ENCODE results near the gene RASSF4. TPM values are rescaled to one million over a fixed set of nuclear protein-coding genes. Genes with fewer than 3 reads are reported as not detected.

RASSF4 gene
- total and polyA plus RNA-seq, 2 experiments from 2014 or later, result 2.1 to 2.3 TPM

DNA sequence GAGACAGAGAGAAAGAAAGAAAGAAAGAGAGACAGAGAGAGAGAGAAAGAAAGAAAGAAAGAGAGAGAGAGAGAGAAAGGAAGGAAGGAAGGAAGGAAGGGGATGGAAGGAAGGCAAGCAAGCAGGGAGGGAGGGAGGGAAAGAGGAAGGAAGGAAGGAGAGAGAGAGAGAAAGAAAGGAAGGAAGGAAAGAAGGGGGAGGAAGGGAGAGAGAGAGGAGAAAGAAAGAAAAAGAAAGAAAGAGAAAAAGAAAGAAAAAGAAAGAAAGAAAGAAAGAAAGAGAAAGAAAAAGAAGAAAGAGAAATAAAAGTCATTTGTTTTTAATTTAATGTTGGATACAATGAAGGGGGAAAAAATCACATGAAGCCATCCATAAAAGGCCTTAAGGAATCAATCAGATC, 4.6 kb upstream of the RASSF4 start:
- Histone ChIP-seq H3K4me1 (ENCODE audit: insufficient read depth) (peaks cover 12% of the 10 kb centered on the region), H4K20me1 (ENCODE audit: insufficient read depth) (no peaks in the 10 kb centered on the region), H3K4me2 (ENCODE audit: unreplicated experiment) (no peak overlapping the region), H3F3A (ENCODE audit: insufficient read depth) (peaks cover 10% of the 10 kb centered on the region; the same call in 1 of the 2 replicates), H3K27me3 (replicated peaks; ENCODE audit: insufficient read depth) (no peaks in the 10 kb centered on the region), H3K9me2 (ENCODE audit: insufficient read depth) (no peaks in the 10 kb centered on the region), H3K4me3 (no peak overlapping the region), H3K9ac (no peak overlapping the region), H3K36me3 (ENCODE audit: low read depth) (no peaks in the 10 kb centered on the region), H3K9me3 (ENCODE audit: low read depth) (no peaks in the 10 kb centered on the region), H2AFZ (no peak overlapping the region), H3K27ac (no peak overlapping the region), H3K79me2 (ENCODE audit: insufficient read depth) (no peaks in the 10 kb centered on the region; the same call in 1 of the 2 replicates)
- TF ChIP-seq EZH2phosphoT487 (IDR thresholded peaks at IDR 0.05; ENCODE audit: insufficient read depth, low read depth) (no peak), EZH2 (IDR thresholded peaks at IDR 0.05; ENCODE audit: insufficient read depth, poor library complexity, severe bottlenecking) (no peak)
- no peak for DNase-seq
- in situ Hi-C loops (cut with MboI), result no loop called here

DNA sequence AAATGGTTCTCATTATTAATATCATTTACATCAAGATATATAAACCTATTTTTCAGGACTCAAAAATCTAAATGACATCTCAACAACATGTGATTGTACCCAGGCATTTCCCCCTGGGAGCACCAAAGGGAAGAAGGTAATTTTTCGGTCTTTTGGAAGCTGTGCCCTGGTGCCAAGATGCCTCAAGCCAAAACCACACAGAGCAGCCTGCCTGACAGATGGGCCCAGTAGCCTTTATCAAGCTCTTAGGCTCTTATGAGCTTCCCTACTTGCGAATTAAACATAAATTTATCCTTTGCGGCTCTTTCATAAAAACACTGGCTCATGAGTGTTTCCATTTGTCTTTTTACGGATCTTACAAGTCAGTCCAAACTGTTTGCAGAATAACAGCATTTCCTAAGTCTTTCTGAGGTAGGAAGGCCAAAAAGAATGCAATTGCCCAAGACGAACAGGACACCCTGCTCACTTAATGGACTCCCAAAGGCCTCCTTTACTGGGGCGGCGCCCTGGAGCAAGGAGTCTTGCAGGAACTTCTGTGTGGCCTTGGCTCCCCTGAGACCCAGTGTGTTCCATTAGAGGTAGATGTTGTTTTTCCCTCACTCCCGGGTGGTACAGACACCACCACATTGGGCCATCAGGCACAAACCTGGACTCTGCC, 4.1 kb upstream of the RASSF4 start:
- no peak overlapping the region for H2AFZ ChIP-seq
- no peaks in the 10 kb centered on the region for H3K27me3 ChIP-seq (replicated peaks; ENCODE audit: insufficient read depth)
- no peak for DNase-seq
- WGBS, 2 experiments (ENCODE audit: low coverage in 1 of 2, low lambda C conversion rate in 2 of 2, missing lambda C conversion rate in 2 of 2), result 54 to 55% methylated on average over 8 of the region's 8 CpGs
- no peak overlapping the region for H3K9ac ChIP-seq
- H3K9me2 ChIP-seq (ENCODE audit: insufficient read depth), result no peaks in the 10 kb centered on the region
- peaks cover 12% of the 10 kb centered on the region for H3K4me1 ChIP-seq (ENCODE audit: insufficient read depth)
- no peak overlapping the region for H3K4me3 ChIP-seq
- H3K27ac ChIP-seq, result no peak overlapping the region
- H3K4me2 ChIP-seq (ENCODE audit: unreplicated experiment), result no peak overlapping the region
- TF ChIP-seq EZH2 (IDR thresholded peaks at IDR 0.05; ENCODE audit: insufficient read depth, poor library complexity, severe bottlenecking), result no peak
- no peak for TF ChIP-seq EZH2phosphoT487 (IDR thresholded peaks at IDR 0.05; ENCODE audit: insufficient read depth, low read depth)
- no peaks in the 10 kb centered on the region for H3K9me3 ChIP-seq (ENCODE audit: low read depth)
- H4K20me1 ChIP-seq (ENCODE audit: insufficient read depth), result no peaks in the 10 kb centered on the region
- peaks cover 10% of the 10 kb centered on the region; the same call in 1 of the 2 replicates for H3F3A ChIP-seq (ENCODE audit: insufficient read depth)
- H3K36me3 ChIP-seq (ENCODE audit: low read depth), result no peaks in the 10 kb centered on the region
- in situ Hi-C loops (cut with MboI), result no loop called here
- no peaks in the 10 kb centered on the region; the same call in 1 of the 2 replicates for H3K79me2 ChIP-seq (ENCODE audit: insufficient read depth)

DNA sequence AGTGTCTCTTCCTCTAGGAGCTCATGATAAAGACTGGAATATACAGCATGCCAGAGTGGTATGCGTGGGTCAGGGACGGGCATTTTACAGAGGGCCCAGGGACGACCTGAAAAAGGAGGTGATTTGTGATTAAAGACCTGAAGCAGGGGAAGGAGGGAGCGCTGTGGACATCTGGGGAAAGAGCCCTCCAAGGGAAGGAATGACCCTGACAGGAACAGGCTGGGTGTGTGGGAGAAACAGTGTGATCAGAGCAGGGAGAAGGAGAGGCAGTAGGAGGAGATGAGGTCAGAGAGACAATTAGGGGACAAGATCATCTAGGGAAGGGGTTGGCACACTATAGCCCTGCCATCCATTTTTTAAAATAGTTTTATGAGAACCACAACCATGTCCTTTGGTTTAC, 3.4 kb upstream of the RASSF4 start:
- Histone ChIP-seq H3K27me3 (replicated peaks; ENCODE audit: insufficient read depth) (no peaks in the 10 kb centered on the region), H3K27ac (no peak overlapping the region), H3K9me3 (ENCODE audit: low read depth) (no peaks in the 10 kb centered on the region), H2AFZ (no peak overlapping the region), H3K9ac (no peak overlapping the region), H3F3A (ENCODE audit: insufficient read depth) (peaks cover 10% of the 10 kb centered on the region; the same call in 1 of the 2 replicates), H3K4me2 (ENCODE audit: unreplicated experiment) (no peak overlapping the region), H3K4me3 (no peak overlapping the region), H3K9me2 (ENCODE audit: insufficient read depth) (no peaks in the 10 kb centered on the region), H4K20me1 (ENCODE audit: insufficient read depth) (no peaks in the 10 kb centered on the region), H3K79me2 (ENCODE audit: insufficient read depth) (no peaks in the 10 kb centered on the region; the same call in 1 of the 2 replicates), H3K4me1 (ENCODE audit: insufficient read depth) (peaks cover 12% of the 10 kb centered on the region), H3K36me3 (ENCODE audit: low read depth) (no peaks in the 10 kb centered on the region)
- in situ Hi-C loops (cut with MboI), result no loop called here
- 85 to 87% methylated on average over 4 of the region's 4 CpGs for WGBS, 2 experiments (ENCODE audit: low coverage in 1 of 2, low lambda C conversion rate in 2 of 2, missing lambda C conversion rate in 2 of 2)
- no peak for DNase-seq
- TF ChIP-seq EZH2phosphoT487 (IDR thresholded peaks at IDR 0.05; ENCODE audit: insufficient read depth, low read depth), result no peak
- TF ChIP-seq EZH2 (IDR thresholded peaks at IDR 0.05; ENCODE audit: insufficient read depth, poor library complexity, severe bottlenecking), result no peak

DNA sequence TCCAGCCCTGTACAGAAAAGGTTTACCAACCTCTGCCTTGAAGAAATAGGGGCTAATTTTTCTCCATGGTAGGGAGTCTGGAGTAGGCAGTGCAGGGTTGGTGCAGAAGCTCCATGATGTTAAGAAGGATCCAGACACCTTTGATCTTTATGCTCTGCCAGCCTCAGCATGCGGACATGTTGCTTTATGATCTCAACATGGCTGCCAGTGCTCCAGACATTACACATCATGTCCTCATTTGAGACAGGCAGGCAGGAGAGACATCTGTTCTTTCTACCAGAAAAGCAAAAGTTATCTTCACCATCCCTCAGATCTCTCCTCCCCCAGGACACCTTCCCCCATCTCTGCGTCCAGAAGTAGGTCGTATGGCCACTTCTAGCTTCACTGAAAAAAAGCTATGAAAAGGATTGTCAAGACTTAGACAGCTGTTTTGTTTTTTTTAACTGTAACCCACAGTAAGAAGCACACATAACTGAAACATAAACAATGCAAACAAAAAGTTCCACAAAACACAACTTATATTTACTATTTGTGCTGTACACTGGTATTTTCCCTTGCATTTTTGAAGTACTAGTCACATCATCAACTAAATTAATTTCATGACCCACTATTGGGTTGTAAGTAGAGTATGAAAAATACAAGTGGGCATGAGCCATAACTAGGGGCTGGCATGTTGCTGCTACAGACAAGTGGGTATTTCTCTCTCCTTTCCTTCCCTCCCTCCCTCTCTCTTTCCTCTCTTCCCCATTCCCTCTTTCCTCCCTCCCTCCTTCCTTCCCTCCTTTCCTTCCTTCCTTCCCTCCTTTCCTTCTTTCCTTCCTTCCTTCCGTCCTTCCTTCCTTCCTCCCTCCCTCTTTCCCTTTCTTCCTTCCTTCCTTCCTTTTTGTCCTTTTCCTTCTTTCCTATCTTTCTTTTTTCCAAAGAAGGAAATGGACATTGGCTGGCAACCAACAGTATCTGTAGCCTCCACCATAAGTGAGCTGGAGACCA, 2.6 kb upstream of the RASSF4 start:
- no peak overlapping the region for H2AFZ ChIP-seq
- no peaks in the 10 kb centered on the region; the same call in 1 of the 2 replicates for H3K79me2 ChIP-seq (ENCODE audit: insufficient read depth)
- H3K27ac ChIP-seq, result no peak overlapping the region
- H3K4me2 ChIP-seq (ENCODE audit: unreplicated experiment), result no peak overlapping the region
- no peak for TF ChIP-seq EZH2phosphoT487 (IDR thresholded peaks at IDR 0.05; ENCODE audit: insufficient read depth, low read depth)
- TF ChIP-seq EZH2 (IDR thresholded peaks at IDR 0.05; ENCODE audit: insufficient read depth, poor library complexity, severe bottlenecking), result no peak
- DNase-seq, result no peak
- no peaks in the 10 kb centered on the region for H3K27me3 ChIP-seq (replicated peaks; ENCODE audit: insufficient read depth)
- H3K4me3 ChIP-seq, result no peak overlapping the region
- 93 to 96% methylated on average over 3 to 4 of the region's 4 CpGs for WGBS, 2 experiments (ENCODE audit: low coverage in 1 of 2, low lambda C conversion rate in 2 of 2, missing lambda C conversion rate in 2 of 2)
- peaks cover 12% of the 10 kb centered on the region for H3K4me1 ChIP-seq (ENCODE audit: insufficient read depth)
- H4K20me1 ChIP-seq (ENCODE audit: insufficient read depth), result no peaks in the 10 kb centered on the region
- H3K9me2 ChIP-seq (ENCODE audit: insufficient read depth), result no peaks in the 10 kb centered on the region
- in situ Hi-C loops (cut with MboI), result no loop called here
- no peak overlapping the region for H3K9ac ChIP-seq
- no peaks in the 10 kb centered on the region for H3K36me3 ChIP-seq (ENCODE audit: low read depth)
- H3F3A ChIP-seq (ENCODE audit: insufficient read depth), result peaks cover 10% of the 10 kb centered on the region; the same call in 1 of the 2 replicates
- H3K9me3 ChIP-seq (ENCODE audit: low read depth), result no peaks in the 10 kb centered on the region
